Vagina (tissue), 2 donors: ENCODE measurements around the gene SLC22A31.

Experiments
- POLR2A ChIP-seq, 2 donors: fragments of 450-650 bp; IDR thresholded peaks; one replicate each; pipeline ENCODE4 v1.6.1; 2017; ENCODE audit warnings: antibody characterized with exemption in 2 of 2, mild to moderate bottlenecking in 2 of 2, moderate library complexity in 2 of 2
- TF ChIP-seq, protein P1 (sequence below), 3 experiments: fragments of 450-650 bp in 2 of 3; fragments of 200-600 bp in 1 of 3; sonication (generic) in 1 of 3; IDR thresholded peaks; one replicate each; pipeline ENCODE4 v1.5.1; 2017 to 2019; ENCODE audit warnings: antibody characterized with exemption in 3 of 3, mild to moderate bottlenecking in 2 of 3, moderate library complexity in 2 of 3

DNA sequence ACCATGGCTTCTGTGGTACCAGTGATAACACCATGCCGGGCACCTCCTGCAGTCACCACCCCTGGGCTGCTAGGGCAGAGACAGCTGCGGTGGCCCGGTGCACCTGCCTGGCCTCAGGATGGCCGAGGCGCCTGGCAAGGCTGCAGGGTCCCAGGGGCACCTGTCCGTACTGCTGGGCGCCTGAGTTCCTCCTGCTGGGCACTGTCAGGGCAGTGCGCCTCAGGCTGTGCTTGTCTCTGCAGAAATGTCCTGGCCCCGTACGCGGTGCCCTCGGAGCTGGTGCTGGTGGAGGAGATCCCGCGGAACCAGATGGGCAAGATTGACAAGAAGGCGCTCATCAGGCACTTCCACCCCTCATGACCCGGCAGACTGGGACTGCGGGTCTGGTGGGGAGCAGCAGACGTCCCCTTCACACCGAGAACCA lies 46.5 kb downstream of the SLC22A31 start:
- TF ChIP-seq, protein P1, sequence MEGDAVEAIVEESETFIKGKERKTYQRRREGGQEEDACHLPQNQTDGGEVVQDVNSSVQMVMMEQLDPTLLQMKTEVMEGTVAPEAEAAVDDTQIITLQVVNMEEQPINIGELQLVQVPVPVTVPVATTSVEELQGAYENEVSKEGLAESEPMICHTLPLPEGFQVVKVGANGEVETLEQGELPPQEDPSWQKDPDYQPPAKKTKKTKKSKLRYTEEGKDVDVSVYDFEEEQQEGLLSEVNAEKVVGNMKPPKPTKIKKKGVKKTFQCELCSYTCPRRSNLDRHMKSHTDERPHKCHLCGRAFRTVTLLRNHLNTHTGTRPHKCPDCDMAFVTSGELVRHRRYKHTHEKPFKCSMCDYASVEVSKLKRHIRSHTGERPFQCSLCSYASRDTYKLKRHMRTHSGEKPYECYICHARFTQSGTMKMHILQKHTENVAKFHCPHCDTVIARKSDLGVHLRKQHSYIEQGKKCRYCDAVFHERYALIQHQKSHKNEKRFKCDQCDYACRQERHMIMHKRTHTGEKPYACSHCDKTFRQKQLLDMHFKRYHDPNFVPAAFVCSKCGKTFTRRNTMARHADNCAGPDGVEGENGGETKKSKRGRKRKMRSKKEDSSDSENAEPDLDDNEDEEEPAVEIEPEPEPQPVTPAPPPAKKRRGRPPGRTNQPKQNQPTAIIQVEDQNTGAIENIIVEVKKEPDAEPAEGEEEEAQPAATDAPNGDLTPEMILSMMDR (IDR thresholded peaks at IDR 0.05), result no peak
- no peak for TF ChIP-seq POLR2A (IDR thresholded peaks at IDR 0.05)
